ENCODE results near the gene LSM3.

The LSM3 gene

DNA sequence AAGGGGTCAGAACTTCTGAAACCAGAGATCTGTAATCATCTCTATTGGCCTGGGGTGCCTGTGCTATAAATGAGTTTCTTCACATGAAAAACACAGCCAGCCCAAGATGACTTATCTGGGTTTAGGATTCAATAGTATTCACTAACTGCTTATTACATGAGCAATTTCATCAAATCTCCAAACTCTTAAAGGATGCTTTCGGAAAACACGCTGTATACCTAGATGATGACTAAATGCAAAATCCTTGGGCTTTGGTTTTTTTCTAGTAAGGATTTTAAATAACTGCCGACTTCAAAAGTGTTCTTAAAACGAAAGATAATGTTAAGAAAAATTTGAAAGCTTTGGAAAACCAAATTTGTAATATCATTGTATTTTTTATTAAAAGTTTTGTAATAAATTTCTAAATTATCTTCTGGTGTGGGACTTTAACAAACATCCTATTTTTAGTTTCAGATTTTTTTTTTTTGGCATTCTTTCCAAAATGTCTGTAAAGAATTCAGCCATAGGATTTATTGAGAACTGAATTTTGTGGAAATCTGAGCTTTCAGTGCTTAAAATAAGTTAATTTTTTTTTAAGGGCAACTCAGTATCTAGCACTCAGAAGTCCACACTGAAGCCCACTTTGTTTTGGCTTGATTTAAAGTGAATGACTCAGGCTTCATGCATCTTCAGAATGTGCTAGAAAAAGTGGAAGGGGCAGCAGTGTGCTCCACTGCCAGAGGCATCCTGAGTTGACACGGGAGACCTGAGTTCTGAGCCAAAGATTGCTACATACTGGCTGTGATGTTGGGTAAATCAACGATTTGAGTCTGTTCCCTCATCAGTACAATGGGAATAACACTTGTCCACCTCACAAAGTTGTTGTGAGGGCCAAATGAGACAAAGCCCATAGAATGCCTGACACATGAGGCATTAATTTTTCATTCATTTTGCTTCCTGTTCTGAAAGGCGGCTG is 35.1 kb upstream of the LSM3 start:
- no peak overlapping the region for H3K4me3 ChIP-seq (ENCODE audit: low read depth, low read length)

DNA sequence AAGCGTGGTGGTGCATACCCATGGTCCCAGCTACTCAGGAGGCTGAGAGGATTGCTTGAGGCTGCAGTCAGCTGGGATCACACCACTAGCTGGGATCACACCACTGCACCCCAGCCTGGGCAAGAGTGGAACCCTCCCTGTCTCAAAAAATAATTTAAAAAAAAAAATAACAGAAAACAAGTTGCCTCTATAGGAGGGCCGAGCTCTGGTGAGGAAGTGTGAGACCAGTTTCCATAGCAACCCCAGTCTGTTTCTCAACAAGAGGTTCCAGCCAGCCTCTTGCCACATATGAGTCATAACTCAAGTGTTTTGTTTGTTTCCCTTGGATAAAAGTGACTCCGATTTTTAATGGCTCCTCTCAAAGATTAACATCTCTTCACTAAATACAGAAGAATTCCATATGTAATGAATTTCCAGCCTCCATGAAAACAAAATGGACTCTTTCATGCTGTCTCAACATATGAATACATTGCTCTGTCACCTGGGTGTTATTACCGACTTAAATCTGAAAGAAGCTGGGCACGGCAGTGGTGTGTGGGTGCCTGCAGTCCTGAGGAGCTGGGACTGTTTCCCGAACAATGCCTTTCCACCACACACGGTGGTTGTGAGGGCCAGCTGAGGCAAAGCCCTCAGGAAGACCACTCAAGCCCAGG is 34.1 kb upstream of the LSM3 start:
- H3K4me3 ChIP-seq (ENCODE audit: low read depth, low read length) = no peak overlapping the region

- no peak overlapping the region for H3K4me3 ChIP-seq (ENCODE audit: low read depth, low read length)
These were observed 33.4 kb upstream of the LSM3 start for GRCh38 chr3:14145236-14145635.

DNA sequence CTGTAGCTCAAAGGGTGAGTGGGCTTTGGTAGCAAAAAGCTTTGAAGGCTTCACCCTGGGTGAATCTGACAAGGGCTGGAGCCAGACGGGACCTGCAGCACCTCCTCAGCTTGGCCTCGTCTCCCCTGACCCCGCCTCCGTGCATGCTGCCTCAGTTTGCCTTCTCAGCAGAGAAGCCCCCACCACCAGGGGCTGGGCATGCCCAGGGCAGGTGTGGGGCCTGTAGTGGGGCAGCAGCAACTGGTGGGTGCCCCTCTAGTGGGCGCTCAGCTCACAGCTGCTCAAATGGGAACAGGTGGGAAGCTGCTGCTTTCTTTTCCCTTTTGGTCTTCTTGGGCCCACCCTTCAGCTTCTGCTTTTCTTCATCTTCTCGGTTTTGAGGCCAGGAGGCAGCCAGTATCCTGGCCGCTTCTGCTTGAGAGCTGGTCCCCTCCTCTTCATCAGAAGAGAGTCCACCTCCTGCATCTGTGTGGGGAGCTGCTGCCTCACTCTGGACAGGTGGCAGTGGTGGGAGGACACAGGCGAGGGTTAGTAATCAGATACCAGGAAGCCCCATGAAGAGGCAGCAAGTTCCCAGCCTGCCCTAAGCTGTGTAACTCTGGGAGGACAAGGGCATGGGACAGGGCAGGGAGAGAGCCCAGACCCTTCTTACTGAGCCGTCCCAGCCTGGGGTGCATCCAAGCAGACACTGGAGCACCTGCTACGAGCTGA is 32.8 kb upstream of the LSM3 start:
- H3K4me3 ChIP-seq (ENCODE audit: low read depth, low read length) = no peak overlapping the region

GRCh38 chr3:14146381-14147065 is 32.1 kb upstream of the LSM3 start:
- H3K4me3 ChIP-seq (ENCODE audit: low read depth, low read length) = no peak overlapping the region

- no peak overlapping the region for H3K4me3 ChIP-seq (ENCODE audit: low read depth, low read length)
These were observed 31.6 kb upstream of the LSM3 start for GRCh38 chr3:14147066-14147435.

GRCh38 chr3:14147617-14148016 is 31.0 kb upstream of the LSM3 start:
- no peak overlapping the region for H3K4me3 ChIP-seq (ENCODE audit: low read depth, low read length)

DNA sequence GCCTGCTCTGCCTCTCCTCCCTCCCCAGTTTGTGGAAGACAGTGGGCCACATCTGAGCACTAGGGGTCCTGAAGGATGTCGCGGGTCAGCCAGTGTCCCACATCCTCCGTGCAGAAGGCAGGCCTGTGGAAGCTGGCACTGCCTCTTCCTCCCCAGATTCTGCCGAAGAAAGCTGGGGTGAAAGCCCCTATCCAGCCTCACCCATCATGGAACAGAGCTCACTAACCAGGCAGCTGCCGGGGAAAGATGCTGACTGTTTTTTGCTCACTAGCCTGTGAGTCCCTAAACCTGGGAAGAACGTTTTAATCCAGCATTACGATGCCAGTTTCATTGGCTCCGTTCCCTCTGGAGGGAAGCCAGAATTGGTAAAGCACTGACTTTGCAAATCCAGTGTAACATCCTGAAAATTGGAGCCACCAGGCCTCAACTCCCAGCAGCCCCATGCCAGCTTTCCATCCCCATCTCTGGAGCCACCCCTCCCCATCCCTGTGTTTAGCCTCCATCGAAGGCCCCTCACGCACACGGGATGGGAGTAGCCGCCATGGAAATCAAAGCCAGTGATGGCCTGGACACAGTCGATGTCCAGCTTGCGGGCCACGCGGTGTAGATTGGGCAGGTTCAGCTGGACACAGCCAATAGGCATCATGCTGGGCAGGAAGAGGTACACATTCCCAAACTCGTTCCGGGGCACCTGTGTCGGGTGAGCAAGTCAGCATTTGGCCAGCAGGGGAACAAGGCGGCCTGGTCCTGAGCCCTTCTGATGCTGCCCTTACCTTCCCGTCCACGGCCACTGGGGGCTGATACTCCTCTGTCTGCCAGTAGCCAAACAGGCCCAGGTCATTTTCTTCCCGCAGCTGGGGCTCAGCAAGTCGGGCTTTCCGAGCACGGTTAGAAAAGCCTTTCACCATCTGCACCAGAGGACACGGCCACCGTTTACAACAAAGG is 30.3 kb upstream of the LSM3 start:
- H3K4me3 ChIP-seq (ENCODE audit: low read depth, low read length) = no peak overlapping the region

GRCh38 chr3:14150078-14150477 is 28.5 kb upstream of the LSM3 start:
- H3K4me3 ChIP-seq (ENCODE audit: low read depth, low read length) = no peak overlapping the region

DNA sequence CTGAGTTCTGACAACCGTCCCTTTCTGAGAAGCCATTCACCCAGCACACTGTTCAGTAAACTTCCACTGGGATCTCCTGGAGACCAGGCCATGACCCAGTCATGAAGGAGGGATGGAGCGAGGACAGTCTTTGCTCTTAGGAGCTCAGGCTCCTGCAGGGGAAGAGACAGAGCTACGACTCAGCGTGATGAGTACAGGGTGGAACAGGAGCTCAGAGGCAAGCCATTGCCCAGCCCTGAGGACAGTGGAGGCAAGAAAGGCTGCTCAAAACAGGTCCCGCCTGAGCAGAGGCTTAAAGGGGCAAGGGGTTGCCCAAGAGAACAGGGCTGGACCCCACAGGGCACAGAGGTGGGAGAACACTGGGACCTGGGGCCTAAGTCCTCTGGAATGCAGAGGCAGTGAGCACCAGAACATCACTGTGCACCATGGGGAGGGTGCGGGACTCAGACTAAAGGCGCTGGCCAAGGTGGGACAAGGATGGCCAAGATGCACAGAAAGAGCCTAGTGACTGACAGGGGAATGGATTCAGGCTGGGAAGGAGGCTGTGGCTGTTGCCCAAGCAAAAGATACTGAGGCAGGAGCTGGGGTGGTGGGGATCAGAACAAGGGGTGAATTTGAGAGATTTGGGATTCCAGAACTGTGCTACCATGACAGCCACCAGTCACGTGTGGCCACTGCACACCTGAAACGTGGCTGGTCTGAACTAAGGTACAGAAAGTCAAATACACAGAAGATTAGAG is 28.0 kb upstream of the LSM3 start:
- H3K4me3 ChIP-seq (ENCODE audit: low read depth, low read length) = no peak overlapping the region

GRCh38 chr3:14151471-14152083 is 27.0 kb upstream of the LSM3 start:
- H3K4me3 ChIP-seq (ENCODE audit: low read depth, low read length) = no peak overlapping the region

- no peak overlapping the region for H3K4me3 ChIP-seq (ENCODE audit: low read depth, low read length)
These were observed 26.2 kb upstream of the LSM3 start for GRCh38 chr3:14152233-14152962.

DNA sequence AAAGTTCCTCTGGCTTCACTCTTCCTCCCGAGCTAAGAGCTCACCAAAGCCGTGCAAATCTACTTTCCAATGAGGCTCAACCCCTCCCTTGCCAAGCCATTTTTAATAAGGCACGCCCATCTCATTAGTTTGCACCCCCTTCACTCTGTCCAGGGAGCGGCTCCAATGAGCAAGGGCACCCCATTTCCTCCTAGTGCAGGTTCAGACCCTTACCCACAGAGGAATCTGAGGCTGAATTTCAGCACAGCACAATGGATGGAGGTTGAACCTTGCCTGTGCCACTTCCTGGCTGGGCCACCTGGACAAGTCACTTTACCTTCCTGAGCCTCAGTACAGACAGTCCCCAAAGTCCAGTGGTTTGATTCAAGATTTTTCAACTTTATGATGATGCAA is 25.7 kb upstream of the LSM3 start:
- no peak overlapping the region for H3K4me3 ChIP-seq (ENCODE audit: low read depth, low read length)

DNA sequence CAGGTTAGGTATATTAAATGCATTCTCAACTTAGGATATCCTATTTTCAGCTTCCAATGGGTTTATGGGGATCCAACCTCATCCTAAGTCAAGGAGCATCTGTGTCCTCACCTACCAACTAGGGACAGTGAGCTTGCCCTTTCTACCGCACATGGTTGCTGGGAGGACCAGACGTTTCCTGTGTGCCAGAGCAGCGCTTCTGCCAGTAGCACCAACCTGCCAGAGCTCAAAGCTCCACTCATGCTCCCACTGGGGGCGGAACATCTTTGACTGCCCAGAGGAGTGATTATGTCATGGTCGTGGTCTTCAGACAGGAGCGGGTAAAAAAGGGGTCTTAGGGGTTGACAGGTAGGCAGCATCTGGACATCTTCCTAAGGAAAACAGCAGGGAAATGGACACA is 25.0 kb upstream of the LSM3 start:
- H3K4me3 ChIP-seq (ENCODE audit: low read depth, low read length) = no peak overlapping the region

DNA sequence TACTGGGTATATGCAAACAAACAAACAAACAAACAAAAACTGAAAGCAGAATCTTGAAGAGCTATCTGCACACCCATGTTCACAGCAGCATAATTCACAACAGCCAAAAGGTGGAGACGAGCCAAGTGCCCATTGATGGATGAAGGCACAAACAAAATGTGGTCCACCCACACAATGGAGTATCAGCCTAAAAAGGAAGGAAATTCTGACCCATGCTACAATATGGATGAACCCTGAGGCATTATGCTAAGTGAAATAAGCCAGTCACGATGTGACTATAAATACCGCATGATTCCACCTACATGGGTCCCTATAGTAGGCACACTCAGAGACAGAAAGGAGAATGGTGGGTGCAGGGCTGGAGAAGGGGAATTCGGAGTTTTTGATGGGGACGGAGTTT is 24.3 kb upstream of the LSM3 start:
- no peak overlapping the region for H3K4me3 ChIP-seq (ENCODE audit: low read depth, low read length)

- no peak overlapping the region for H3K4me3 ChIP-seq (ENCODE audit: low read depth, low read length)
These were observed 23.6 kb upstream of the LSM3 start for GRCh38 chr3:14154895-14155440.

DNA sequence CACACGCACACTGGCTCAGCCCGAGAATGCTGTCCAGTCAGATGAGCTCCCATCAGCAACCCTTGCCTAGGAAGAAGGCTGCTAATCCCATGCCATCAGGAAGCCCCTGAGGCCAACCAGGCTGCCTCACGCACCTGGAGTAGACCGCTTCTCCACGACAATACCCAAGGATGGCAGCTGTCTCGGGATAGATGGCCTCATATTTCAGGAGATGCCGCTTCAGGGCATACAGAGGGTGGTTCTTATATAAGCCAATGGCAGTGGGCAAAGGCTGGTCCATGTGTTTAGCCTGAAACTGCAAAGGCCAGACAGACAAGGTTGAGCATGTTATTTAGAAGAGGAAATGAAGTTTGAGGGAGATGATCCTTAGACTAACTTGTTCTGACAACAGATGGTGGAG is 22.4 kb upstream of the LSM3 start:
- no peak overlapping the region for H3K4me3 ChIP-seq (ENCODE audit: low read depth, low read length)

All from iPS-11a (cell line).